Activated CD4-positive, alpha-beta T cell treated with anti-CD3 and anti-CD28 coated beads, Interleukin-2, amount 50 U/mL, for 48 hours (primary cell): Measurements from ENCODE around the gene SLC25A25.
"Not testable (repeated sequence)": the region's sequence is repeated elsewhere in the genome, so short reads cannot be mapped to it uniquely, and the experiment has no call there.

Source experiments
- DNase-seq, 2 experiments: peaks; one replicate each; pipeline ENCODE4 v3.0.0-alpha.2; 2020

The SLC25A25 gene

GRCh38 chr9:128098297-128099230, 30.5 kb downstream of the SLC25A25 start:
- DNase-seq, result peak; percentile 64 to 71

GRCh38 chr9:128099231-128099931, 31.3 kb downstream of the SLC25A25 start:
- DNase-seq, result no peak

DNA sequence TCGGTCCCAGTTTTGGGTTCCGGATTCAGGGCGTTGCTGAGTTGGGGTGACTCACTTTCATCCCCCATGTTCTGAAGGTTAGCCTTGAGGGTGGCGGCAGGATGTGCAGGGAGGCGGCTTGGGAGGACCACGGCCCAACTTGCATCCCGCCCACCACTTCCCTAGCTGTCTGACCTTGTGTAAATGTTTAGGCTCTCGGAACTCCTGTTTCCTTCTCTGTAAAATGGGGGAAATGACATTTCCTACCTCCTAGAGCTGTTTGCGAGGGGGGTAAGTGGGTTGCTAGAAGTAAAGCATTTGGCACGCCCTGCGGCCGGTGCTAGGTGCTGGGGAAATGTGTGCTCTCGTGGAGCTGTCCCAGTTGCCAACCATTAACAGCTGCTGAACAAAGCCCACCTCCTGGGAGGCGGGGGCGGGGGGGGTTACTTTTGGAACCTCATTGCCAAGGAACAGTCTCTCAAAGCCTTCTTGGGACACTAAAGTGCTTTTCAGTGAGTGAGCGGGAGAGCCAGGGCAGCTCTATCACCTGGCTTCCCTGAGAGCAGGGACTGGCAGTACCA, 32.0 kb downstream of the SLC25A25 start:
- no peak for DNase-seq

DNA sequence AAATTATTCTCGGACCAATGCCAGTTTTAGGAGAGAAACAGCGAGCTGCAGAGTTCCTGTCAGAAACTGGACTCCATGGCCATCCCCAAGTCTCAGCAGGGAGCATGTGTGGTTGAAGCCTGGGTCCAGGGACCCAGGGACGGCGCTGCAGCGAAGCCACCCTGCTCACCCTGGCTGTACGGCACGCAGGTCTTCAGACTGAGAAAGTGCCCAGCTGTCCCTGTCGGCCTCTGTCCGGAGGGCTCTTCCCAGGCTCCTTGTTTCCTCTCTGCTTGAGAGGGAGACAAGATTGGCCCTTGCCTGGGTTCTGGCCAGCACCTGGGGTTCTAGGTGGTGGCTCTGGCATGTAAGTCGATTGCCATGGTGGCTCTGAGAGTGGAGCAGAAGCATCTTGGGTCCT, 32.5 kb downstream of the SLC25A25 start:
- no peak for DNase-seq

DNA sequence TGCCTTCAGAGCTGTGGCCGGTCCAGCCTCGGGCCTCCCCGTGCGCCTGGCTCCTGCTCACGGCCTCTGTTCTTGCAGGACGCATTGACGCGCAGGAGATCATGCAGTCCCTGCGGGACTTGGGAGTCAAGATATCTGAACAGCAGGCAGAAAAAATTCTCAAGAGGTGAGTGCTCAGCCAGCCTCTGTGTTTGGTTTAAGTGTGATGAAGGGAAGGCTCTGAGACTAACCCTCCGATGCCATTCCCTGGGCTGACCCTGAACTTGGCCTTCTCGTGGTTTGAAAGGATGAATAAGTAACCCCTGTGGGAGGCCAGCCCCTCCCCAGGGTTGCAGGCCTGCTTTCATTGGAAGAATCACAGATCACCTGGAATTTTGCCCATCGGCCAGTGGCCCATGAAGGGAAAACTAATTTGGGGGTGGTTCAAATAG, 33.2 kb downstream of the SLC25A25 start:
- no peak for DNase-seq

DNA sequence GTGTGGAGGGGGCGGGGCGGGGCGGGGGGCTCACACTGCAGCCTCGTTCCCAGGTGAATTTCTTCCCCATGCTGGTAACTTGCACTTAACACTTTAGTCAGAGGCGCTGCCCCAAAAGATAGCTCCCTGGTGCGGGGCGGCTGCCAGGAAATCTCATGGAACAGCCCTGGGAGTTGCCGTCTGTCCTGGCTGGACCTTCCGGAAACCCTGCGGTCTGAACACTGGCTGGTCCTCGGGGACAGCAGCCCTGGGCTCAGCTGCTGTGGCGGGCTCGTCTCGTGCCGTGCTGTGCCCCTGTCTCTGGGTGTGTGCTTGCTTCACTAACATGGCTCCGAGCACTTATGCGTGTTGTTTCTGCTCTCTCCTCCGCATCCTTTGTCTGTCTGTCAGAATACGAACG, 33.7 kb downstream of the SLC25A25 start:
- no peak for DNase-seq

GRCh38 chr9:128102196-128102595, 34.2 kb downstream of the SLC25A25 start:
- DNase-seq, result no peak

- DNase-seq, result no peak
Measured at GRCh38 chr9:128102861-128103588, 35.0 kb downstream of the SLC25A25 start.

- peak in 1 of 2 experiments; percentile 46 for DNase-seq
Measured at GRCh38 chr9:128103589-128103962, 35.5 kb downstream of the SLC25A25 start.

DNA sequence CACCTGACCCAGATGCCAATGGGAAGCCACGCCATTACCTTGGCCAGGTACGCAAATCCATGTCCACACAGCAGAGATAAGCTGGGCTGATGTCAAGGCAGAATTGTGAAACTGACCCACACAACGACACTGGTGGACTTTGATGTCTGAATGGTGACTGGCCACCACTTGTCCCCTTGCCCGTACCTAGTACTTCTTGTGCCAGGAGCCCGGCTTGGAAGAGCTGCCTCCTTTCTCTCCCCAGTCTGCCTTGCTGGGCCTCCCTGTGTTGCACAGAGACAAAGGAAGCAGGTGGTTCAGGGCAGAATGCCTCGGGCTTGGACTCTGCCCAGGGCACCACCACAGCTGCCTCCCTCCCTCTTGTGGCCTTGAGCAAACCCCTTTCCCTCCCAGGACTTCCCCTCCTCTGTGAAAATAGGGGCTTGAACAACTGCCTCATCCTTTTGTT, 36.2 kb downstream of the SLC25A25 start:
- DNase-seq, result no peak

GRCh38 chr9:128105538-128106175, 37.6 kb downstream of the SLC25A25 start:
- DNase-seq, result no peak

DNA sequence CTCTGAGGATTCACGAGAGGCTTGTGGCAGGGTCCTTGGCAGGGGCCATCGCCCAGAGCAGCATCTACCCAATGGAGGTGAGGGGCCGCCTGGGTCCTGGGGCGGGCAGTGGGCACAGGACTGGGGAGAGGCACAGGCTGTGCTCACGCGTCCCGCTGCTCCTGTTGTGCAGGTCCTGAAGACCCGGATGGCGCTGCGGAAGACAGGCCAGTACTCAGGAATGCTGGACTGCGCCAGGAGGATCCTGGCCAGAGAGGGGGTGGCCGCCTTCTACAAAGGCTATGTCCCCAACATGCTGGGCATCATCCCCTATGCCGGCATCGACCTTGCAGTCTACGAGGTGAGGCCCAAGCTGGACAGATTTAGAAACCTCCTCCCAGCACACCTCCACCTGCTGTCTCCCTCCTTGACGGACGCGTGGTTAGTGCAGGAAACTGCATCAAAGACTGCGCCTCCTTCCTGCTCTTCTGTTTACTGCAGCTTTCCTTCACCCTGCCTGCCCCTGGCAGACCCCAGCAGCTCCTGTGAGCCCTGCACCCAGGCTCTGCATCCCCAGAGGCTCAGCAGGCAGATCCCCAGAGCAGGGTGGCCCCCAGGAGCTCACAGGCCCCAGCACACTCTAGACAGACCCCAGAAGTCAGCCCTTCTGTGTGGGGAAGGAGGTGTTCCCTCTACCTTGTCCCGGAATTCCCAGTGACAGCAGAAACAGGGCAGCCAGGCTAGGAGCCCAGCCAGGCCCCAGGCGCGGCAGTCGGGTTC, 38.3 kb downstream of the SLC25A25 start:
- DNase-seq, result no peak

DNA sequence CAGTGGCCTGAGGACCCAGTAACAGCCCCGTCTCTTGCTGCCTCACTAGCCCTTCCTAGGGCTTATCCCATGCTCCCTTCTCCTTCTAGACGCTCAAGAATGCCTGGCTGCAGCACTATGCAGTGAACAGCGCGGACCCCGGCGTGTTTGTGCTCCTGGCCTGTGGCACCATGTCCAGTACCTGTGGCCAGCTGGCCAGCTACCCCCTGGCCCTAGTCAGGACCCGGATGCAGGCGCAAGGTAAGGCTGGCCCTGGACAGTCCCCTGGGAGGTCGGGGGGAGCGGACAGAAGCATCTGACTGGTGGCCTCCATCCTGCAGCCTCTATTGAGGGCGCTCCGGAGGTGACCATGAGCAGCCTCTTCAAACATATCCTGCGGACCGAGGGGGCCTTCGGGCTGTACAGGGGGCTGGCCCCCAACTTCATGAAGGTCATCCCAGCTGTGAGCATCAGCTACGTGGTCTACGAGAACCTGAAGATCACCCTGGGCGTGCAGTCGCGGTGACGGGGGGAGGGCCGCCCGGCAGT, 39.0 kb downstream of the SLC25A25 start:
- no peak for DNase-seq

- no peak for DNase-seq
Measured at GRCh38 chr9:128107468-128108268, 39.6 kb downstream of the SLC25A25 start.

DNA sequence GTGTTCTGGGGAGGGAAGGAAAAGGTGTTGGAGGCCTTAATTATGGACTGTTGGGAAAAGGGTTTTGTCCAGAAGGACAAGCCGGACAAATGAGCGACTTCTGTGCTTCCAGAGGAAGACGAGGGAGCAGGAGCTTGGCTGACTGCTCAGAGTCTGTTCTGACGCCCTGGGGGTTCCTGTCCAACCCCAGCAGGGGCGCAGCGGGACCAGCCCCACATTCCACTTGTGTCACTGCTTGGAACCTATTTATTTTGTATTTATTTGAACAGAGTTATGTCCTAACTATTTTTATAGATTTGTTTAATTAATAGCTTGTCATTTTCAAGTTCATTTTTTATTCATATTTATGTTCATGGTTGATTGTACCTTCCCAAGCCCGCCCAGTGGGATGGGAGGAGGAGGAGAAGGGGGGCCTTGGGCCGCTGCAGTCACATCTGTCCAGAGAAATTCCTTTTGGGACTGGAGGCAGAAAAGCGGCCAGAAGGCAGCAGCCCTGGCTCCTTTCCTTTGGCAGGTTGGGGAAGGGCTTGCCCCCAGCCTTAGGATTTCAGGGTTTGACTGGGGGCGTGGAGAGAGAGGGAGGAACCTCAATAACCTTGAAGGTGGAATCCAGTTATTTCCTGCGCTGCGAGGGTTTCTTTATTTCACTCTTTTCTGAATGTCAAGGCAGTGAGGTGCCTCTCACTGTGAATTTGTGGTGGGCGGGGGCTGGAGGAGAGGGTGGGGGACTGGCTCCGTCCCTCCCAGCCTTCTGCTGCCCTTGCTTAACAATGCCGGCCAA, 40.4 kb downstream of the SLC25A25 start:
- no peak for DNase-seq

GRCh38 chr9:128109050-128109709, 41.1 kb downstream of the SLC25A25 start:
- DNase-seq, result no peak

DNA sequence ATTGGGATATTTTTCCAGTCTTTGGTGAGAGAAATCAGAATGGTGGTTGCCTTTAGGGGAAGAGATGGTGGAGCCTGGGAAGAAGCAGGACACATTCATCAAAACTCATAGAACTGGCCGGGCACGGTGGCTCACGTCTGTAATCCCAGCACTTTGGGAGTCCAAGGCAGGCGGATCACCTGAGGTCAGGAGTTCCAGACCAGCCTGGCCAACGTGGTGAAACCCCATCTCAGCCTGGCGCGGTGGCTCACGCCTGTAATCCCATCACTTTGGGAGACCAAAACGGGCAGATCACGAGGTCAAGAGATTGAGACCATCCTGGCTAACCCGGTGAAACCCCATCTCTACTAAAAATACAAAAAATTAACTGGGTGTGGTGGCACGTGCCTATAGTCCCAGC, 43.7 kb downstream of the SLC25A25 start:
- not testable (repeated sequence) for DNase-seq

DNA sequence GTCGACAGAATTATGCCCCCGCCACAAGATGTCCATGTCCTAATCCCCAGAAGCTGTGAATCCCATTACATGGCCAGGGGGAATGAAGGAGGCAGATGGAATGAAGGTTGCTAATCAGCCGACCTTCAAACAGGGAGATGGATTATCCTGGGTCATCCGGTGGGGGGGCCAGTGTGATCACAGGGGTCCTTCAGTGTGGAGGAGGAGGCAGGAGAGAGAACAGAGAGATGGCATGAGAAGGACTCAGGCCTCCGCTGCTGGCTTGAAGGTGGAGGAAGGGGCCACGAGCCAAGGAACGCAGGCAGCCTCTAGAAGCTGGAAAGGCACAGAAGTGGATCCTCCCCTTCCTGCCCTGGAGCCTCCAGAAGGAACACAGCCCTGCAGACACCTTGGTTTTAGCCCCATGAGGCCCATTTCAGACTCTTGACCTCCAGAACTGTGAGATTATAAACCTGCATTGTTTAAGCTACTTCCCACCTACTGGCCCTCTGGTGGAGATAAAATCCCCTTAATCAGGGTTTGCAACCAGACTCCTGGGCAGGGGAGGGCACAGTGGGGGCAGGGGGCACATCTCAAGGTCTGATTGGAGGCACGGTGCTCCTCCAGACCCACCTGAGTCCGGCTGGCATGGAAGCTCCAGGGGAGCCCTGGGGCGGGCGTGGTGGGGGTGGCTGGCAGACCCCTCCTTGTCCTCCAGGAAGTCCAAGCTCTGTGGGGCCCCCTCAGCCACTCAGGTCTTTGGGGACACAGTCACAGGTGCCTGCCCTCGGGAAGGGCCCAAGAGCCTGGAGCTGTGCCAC, 45.7 kb downstream of the SLC25A25 start:
- no peak for DNase-seq
